WERI-Rb-1 (cell line): ENCODE measurements around the gene ABCG4.
A peak's percentile ranks its signal among the peaks of the same experiment; 100 is the strongest.

ENCODE experiments used
- DNase-seq: peaks from one replicate; pipeline ENCODE4 v3.0.0-alpha.2; 2020
- H3K27ac ChIP-seq: fragments of 250-450 bp; sonication (Bioruptor Pico); 2 replicates; pipeline ENCODE4 v1.5.1; 2020; ENCODE audit warnings: mild to moderate bottlenecking, moderate library complexity
- H3K27me3 ChIP-seq: fragments of 250-450 bp; sonication (Bioruptor Pico); 2 replicates; pipeline ENCODE4 v1.5.1; 2021; ENCODE audit warnings: mild to moderate bottlenecking, low read depth, moderate library complexity; ENCODE audit not compliant: insufficient read depth, severe bottlenecking
- H3K36me3 ChIP-seq: fragments of 250-450 bp; sonication (Bioruptor Pico); 2 replicates; pipeline ENCODE4 v1.5.1; 2020; ENCODE audit warnings: mild to moderate bottlenecking, moderate library complexity
- H3K4me3 ChIP-seq: 2 replicates; pipeline ENCODE4 v1.5.1; 2011; ENCODE audit warnings: low read depth, mild to moderate bottlenecking, control low read depth, low read length
- H3K9me3 ChIP-seq: fragments of 250-450 bp; sonication (Bioruptor Pico); 2 replicates; pipeline ENCODE4 v1.5.1; 2021; ENCODE audit warnings: mild to moderate bottlenecking, moderate library complexity; ENCODE audit not compliant: severe bottlenecking
- CTCF ChIP-seq: IDR thresholded peaks from 2 replicates; pipeline ENCODE4 v1.5.1; 2011; ENCODE audit warnings: low read depth, mild to moderate bottlenecking, control low read depth, inconsistent platforms, low read length

The ABCG4 gene

GRCh38 chr11:119103793-119104192 lies 45.1 kb upstream of the ABCG4 start:
- peak; percentile 73 for DNase-seq
- peak; percentile 47; the same call in 1 of the 2 replicates for TF ChIP-seq CTCF
- no peak overlapping the region for H3K4me3 ChIP-seq
- H3K9me3 ChIP-seq, result no peaks in the 10 kb centered on the region
- no peaks in the 10 kb centered on the region for H3K27me3 ChIP-seq
- H3K36me3 ChIP-seq, result peaks cover 2% of the 10 kb centered on the region
- H3K27ac ChIP-seq, result peak overlapping the region; percentile 98

GRCh38 chr11:119106564-119107537 lies 42.0 kb upstream of the ABCG4 start, which contains the start of gene C2CD2L:
TSS of gene C2CD2L (plus strand) at chr11:119107344. CDS start at chr11:119107742, 398 bp downstream.
- H3K4me3 ChIP-seq, result peak within 1 kb of the TSS; percentile 68
- H3K27ac ChIP-seq, result peak within 1 kb of the TSS; percentile 72
- no peaks in the 10 kb centered on the region for H3K27me3 ChIP-seq
- DNase-seq, result peak; percentile 90
- TF ChIP-seq CTCF, result no peak
- H3K9me3 ChIP-seq, result no peaks in the 10 kb centered on the region
- H3K36me3 ChIP-seq, result peaks cover 13% of the 10 kb centered on the region

- Histone ChIP-seq H3K9me3 (no peaks in the 10 kb centered on the region), H3K4me3 (peak overlapping the region; percentile 68), H3K27ac (peak overlapping the region; percentile 50), H3K36me3 (peaks cover 13% of the 10 kb centered on the region), H3K27me3 (no peaks in the 10 kb centered on the region)
- no peak for TF ChIP-seq CTCF
- no peak for DNase-seq
Measured at GRCh38 chr11:119107538-119108145, 41.2 kb upstream of the ABCG4 start.

- no peak for TF ChIP-seq CTCF
Measured at GRCh38 chr11:119108146-119108856, 40.6 kb upstream of the ABCG4 start.

GRCh38 chr11:119108857-119109221 lies 40.0 kb upstream of the ABCG4 start:
- no peaks in the 10 kb centered on the region for H3K9me3 ChIP-seq
- H3K27ac ChIP-seq, result no peak overlapping the region
- peaks cover 13% of the 10 kb centered on the region for H3K36me3 ChIP-seq
- no peaks in the 10 kb centered on the region for H3K27me3 ChIP-seq
- no peak overlapping the region for H3K4me3 ChIP-seq
- no peak for DNase-seq
- TF ChIP-seq CTCF, result no peak

More at GRCh38 chr11:119108146-119108856, 40.6 kb upstream of the ABCG4 start:
- Histone ChIP-seq H3K27me3 (no peaks in the 10 kb centered on the region), H3K27ac (no peak overlapping the region; the same call in 1 of the 2 replicates), H3K4me3 (peak overlapping the region; percentile 68), H3K9me3 (no peaks in the 10 kb centered on the region), H3K36me3 (peaks cover 13% of the 10 kb centered on the region)
- DNase-seq, result no peak
